ENCODE data around the gene TIMM10B.

DNA sequence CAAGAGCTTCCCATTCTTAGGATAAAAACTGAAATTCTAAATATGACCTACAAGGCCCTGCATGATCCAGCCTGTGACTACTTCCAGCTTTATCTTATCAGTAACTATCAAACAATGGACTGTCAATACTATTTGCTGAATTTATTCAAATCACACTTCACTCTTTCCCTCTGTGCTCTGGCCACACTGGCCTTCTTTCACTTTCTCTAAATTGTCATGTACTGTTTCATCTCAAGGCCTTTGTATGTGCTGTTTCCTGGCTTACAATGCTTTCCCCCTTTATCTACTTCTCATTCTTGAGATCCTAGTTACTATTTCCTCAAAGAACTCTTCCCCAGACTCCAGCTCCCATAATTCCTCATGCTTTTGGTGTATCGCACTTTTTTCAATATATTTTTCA is 5.6 kb downstream of the TIMM10B start:
- TF ChIP-seq, protein P1, sequence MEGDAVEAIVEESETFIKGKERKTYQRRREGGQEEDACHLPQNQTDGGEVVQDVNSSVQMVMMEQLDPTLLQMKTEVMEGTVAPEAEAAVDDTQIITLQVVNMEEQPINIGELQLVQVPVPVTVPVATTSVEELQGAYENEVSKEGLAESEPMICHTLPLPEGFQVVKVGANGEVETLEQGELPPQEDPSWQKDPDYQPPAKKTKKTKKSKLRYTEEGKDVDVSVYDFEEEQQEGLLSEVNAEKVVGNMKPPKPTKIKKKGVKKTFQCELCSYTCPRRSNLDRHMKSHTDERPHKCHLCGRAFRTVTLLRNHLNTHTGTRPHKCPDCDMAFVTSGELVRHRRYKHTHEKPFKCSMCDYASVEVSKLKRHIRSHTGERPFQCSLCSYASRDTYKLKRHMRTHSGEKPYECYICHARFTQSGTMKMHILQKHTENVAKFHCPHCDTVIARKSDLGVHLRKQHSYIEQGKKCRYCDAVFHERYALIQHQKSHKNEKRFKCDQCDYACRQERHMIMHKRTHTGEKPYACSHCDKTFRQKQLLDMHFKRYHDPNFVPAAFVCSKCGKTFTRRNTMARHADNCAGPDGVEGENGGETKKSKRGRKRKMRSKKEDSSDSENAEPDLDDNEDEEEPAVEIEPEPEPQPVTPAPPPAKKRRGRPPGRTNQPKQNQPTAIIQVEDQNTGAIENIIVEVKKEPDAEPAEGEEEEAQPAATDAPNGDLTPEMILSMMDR (IDR thresholded peaks at IDR 0.05), result no peak
- TF ChIP-seq EP300 (IDR thresholded peaks at IDR 0.05), result no peak

Data from gastroesophageal sphincter (tissue), 3 donors.